HG03039 (cell line): ENCODE data around the gene FASLG.
A peak's percentile ranks its signal among the peaks of the same experiment; 100 is the strongest.

Source experiments
- ATAC-seq: cut with Tn5 transposase; IDR thresholded peaks from one replicate; pipeline ENCODE4 v1.9.1; 2021; ENCODE audit warnings: mild to moderate bottlenecking, moderate library complexity; ENCODE audit not compliant: unreplicated experiment

Gene FASLG

DNA sequence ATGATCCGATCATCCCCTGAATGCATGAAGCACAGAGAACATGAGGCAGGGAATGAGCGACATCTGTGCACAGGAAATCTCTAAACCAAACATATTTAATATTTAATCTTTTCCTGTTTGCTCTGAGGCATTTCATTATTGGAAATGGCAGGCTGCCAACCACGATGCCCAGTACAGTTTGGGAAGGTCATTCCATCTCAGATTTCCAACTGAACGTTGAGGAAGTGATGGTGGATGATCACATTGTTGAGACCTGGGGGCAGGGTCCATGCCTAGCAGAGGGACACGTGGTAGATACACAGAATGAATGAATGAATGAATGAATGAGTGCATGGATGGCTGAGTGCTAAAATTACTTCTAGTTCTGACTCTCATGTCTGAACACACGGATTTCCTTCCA, 15.9 kb upstream of the FASLG start:
- ATAC-seq, result no peak

DNA sequence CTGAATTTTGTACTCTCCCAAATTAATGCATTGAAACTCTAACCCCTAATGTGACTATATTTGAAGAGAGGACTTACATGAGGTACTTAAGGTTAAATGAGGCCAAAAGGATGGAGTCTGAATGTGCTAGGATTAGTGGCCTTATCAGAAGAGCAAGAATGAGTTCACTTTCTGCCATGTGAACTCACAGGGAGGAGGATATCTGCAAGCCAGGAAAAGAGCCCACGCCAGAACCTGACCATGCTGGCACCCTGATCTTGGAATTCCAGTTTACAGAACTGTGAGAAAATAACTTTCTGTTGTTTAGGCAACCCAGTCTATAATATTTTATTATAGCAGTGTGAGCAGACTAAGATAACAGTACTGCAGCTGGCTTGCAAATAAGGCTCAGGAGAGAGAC, 12.2 kb upstream of the FASLG start:
- no peak for ATAC-seq

DNA sequence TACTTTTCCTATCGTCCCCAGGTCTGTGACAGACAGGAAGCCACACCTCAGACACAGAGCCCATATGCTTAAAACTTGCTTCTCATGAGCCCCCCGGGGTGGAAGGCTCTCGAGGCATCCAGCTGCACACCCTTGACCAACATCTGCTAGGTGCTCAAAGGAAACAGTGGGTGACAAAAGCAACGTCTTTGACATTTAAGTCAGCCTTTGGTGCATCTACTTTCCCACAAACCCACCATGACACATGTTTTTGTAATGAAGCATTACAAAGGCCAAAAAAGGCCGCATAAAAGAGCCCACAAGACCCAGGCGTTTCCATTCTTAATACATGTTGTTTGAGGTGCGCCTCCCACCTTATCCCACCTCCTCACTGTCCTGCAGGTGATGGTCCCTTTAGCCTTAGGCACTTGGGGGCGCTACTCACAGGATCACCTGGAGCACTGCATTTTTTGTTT, 11.8 kb upstream of the FASLG start:
- ATAC-seq, result no peak

DNA sequence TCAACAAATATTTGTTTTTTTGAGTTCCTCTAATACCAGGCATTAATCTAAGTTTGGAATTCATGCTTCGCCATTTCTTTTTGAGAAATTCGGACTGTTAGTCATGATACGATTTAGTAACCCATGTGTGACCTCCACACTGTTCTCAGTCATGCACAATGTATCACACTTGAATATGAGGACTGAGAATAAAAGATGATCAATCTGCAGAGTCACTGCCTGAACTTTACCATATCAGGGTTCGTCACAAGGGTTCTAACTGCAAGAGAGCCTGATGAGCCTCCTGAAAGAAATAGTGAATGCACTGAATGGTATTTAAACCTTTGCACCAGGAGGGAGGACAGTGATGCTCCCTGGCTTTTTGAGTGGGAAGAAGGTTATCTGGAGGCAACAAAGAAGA, 10.9 kb upstream of the FASLG start:
- ATAC-seq, result no peak

DNA sequence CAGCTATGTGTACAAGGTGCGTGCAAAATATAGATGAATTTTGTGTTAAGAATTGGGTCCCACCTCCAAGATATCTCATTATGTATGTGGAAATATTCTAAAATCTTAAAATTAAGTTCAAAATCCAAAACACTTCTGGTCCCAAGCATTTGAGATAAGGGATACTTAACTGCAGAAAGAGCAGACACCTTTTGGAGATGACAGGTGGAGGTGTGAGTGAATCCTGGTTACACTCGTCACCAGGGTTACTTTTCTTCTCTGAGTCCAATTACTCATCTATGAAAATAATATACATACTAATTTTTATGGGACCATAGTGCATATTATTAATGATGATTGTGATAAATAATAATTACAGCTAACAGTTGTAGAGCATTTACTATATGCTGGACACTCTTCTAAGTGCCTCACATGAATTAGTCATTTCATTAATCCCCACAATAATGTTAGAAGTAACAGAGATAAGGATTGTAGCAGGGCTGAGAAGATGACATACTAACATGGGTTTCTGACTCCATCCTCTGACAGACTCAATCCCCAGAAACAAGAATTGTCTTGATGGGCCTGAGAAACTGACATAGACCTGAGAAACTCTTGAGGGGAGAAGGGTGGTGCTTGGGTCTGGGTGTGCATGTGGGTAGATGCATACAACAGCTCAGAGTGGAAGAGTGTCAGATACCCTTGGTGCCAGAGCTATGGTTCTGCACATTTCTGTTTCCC, 8.3 kb upstream of the FASLG start:
- no peak for ATAC-seq

DNA sequence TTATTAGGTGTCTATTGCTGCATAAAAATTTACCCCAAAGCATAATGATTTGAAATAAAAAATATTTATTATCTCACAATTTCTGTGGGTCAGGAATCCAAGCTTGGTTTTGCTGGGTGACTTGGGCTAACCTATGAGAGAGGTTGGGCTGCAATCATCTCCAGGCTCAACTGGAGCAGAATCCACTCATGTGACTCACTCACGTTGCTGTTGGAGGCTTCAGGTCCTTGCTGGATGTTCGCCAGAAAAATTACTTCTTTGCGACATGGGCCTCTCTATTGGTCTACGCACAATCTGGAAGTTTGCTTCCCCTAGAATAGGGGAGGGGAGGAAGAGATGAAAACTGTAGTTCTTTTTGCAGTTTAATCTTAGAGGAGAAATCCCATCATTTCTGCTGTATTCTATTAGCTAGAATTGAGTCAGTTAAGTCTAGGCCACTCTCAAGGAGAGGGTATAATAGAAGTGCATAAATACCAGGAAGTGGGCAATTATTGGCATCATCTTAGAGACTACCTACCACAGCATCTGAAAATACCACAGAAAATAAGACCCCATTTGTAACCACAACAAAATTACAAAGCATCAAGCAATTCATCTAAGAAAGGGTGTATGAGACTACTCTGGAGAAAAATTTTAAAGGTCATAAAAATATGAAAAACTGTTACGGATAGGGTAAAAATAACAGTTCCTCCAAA, 5.7 kb upstream of the FASLG start:
- ATAC-seq, result no peak

DNA sequence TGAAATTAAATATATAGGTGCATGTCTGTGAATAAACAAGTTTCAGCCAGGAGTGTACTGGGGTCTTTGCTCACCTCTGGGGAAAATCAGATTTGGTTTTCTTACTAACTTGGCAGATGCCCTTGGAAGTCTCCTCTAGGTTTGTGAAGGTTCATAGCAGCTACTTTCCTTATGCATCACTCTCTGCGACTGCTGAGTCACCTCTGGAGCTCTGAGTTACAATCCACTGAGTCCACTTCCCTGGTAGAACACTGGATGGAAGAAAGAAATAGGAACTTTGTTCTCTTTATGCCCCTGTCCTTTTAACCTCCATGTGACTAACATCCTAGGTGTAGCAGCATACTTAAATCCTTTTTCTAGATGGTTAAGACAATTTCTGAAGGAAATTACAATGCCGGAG, 4.4 kb upstream of the FASLG start:
- no peak for ATAC-seq

DNA sequence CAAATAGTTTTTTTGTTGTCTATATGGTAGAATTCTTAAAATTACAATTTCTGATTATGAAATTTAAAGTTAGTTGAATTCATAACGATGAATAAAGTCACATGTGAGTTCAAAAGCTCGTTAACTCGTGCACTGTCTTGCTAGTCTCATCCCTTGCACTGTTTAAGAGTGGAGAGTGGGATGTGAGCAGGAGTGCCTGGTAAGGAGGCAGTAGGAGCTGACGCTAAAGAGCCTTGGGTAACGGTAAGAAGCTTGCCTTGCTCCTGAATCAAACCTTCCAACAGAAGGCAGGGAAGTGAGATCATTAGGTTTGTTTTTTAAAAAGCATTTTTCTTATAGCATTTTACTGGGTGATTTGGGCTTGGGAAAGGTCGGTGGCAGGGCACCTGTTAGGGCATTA, 2.3 kb upstream of the FASLG start:
- no peak for ATAC-seq

DNA sequence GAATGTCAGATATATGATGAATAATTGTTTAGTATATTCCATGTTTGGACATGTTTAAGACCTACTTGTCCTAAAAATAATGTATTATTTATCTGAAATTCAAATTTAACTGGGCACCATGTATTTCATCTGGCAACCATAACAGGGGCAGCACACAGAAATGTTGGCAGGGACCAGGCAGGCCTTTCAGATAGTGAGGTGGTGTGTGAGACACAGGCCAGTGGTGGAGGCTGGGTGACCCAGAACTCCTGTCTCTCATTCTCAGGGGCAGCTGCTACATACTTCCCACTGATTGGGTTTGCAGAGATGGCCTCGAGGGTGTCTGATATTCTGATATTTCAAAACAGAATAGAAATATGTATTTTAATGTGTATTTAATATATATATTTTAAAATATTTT, 1.3 kb upstream of the FASLG start:
- no peak for ATAC-seq

DNA sequence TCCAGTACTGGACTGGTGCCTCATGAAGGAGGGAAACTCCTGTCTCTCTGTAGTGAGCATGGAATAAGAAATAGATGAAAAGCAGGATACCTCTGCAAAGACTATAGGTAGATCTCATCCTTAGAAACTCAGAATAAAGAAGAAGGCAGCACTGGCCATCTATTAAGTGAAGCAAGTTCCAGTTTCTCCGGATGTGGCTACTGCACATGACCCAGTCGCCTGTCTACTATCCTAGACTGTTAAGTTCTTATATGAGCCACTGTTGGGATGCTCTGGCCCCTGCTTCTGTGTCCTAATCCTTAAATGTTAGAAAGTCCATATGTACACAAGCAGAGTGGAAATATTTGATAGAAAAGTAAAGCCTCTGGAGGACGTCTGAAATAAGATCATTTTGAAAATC, 2.2 kb downstream of the FASLG start:
- ATAC-seq, result no peak

DNA sequence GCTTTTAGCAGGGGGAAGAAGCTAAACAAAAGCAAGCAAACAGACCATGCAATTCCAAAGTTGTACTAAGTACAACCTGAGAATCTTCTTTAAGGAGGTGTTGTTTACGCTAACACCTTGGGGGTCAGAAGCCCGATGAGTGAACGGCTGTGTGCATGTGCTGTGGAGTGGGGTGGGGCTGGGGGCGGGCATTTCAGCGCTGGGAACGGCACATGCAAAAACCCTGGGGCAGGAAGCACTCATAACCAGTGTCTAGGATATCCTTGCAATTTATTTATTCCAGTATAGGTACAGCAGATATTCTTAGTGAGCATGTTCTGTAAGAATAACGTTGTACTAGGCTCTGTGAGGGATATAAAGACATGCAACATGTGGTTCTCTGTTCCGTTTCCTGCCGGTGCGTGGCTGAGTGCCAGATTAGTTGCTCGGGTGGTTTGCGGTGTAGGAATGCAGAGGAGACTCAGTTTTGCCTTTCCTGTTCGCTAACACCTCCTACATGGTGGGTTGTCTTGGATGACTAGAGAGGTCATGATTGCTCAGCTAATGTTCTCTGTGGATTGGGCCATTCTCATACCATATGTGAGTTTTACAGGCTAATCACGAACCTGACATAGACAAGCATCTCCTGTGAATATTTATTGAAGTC, 3.7 kb downstream of the FASLG start:
- ATAC-seq, result peak; percentile 75

DNA sequence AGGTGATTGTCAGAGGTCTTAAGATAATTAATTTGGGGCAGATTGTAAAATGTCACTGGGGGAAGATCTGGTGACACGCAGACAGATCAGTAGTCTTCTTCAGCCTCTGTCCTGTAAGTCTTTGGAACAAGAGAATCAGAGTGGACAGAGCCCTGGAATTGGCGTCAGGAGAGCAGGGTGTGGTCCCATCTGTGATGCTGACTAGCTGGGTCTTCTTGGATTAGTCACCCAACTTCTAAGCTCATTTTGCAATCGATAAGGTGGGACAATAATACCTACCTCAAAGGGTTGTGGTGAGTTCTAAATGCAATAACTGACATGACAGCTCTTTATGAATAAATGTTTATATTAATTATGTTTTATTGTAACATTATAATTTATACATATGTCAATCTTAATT, 4.8 kb downstream of the FASLG start:
- no peak for ATAC-seq

DNA sequence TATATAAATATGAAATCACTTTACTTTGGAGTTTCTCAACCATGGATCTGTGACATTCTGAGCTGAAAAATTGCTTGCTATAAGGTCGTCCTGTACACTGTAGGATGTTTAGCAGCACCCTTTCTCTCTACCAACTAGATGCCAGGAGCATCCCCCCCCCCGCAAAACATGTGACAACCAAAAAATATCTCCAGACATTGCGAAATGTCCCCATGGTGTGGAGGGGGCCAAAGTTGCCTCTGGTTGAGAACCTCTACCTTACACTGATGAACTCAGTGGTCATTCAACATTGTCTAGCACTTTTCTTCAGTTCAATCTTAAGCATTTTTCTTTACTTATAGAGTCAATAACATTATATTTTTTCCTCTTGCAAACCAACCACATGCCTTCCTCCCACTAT, 9.2 kb downstream of the FASLG start:
- no peak for ATAC-seq

DNA sequence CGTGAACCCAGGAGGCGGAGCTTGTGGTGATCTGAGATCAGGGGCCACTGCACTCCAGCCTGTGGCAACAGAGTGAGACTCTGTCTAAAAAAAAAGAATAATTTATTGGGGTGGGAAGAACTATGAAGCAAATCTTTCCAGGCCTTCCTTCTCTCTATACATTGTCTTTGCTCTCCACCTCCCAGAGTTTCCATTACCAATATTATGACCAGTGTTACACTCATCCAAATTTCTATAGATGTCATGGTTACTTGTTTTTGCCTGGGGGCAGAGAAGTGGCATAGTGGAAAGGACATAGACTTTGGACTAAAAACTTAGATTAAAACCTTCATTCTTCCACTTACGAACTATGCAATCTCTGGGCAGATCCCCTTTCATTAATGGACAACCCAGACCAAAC, 10.1 kb downstream of the FASLG start:
- no peak for ATAC-seq

DNA sequence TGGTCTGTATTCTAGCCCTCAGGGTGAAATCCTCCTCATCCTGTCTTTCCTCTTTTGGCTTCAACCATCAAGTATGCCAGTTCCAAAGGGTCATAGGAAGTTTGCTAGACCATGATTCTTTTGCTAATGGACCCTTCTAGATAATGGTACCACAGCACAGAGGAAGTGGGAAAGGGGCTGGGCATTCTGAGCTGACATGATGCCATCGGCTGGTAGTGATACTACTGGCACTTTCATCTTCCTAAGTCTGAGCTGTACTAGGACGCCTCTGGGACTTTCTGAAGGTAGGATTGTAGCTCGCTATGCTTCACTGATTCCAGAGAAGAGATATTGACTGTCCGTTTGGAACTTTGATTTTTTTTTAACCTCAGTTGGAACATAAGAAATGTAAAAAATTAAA, 11.4 kb downstream of the FASLG start:
- ATAC-seq, result no peak

DNA sequence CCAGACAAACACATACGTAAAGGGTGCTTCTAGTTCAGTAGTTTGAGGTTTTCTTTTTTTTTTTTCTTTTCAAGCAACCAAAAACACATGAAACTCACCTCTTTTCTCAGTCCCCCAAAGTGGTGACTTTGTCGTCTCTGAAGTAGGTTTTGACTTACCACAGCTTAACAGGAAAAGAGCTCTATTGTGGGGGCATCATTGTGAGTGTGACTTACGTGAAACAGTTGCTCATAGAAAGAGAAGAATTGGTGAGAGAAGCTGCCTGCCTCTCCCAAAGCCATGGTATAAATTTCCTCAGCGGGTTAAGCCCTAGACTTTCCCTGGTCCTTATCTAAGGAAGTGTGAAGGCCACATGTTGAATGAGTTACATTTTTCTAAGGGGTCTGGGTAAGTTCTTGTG, 11.9 kb downstream of the FASLG start:
- ATAC-seq, result no peak

DNA sequence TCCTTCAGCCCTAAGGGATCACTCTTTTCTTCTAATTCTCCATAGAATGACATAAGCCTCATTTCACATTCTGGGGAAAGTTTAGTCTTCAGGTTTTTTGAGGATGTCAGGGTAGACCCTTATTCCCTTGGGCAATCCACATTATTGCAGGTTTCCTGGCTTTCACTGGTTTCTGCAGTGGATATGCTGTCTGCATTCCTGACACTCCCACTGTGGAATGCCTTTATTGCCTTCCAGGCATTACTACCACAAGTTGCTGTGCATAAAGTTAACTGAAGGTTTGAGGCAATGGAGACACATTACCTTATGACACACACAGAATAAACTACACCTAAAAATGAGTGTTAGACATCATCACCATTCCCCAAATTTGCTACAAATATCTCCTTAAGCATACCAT, 12.7 kb downstream of the FASLG start:
- ATAC-seq, result no peak

DNA sequence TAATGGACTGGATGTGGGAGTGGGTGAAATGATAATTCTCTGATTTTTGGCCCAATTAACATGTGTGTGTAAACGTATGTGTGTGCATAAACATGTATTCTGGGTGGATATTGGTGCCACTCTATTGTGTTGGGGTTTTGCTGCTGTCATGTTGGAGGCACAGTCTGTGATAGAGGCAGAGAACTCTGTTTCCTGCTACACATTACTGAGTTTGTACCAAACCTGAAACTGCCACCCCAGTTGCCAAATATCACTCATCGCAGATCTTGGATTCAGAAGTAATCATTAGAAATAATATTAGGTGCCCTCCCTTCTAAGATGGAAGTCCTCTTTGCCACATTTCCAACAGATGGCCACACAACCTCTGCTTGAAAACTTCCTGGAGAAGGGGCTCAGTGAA, 13.8 kb downstream of the FASLG start:
- no peak for ATAC-seq

DNA sequence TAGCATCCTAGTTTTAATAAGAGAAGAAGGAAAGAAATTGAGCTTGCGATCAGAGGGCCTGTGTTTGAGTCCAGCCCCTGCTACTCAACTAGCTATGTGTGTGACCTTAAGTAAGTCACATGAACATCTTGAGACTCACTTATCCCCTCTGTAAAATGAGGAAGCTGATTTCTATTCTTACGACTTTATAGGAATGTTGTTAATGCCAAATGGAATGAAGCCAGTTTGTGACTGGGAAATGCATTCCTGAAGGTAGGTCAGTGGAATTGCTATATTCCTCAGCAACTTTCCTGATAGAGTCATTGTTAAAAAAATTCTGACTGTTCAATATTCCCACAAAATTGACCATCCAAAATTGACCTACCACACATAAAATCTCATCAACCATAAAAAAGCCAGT, 14.9 kb downstream of the FASLG start:
- no peak for ATAC-seq

DNA sequence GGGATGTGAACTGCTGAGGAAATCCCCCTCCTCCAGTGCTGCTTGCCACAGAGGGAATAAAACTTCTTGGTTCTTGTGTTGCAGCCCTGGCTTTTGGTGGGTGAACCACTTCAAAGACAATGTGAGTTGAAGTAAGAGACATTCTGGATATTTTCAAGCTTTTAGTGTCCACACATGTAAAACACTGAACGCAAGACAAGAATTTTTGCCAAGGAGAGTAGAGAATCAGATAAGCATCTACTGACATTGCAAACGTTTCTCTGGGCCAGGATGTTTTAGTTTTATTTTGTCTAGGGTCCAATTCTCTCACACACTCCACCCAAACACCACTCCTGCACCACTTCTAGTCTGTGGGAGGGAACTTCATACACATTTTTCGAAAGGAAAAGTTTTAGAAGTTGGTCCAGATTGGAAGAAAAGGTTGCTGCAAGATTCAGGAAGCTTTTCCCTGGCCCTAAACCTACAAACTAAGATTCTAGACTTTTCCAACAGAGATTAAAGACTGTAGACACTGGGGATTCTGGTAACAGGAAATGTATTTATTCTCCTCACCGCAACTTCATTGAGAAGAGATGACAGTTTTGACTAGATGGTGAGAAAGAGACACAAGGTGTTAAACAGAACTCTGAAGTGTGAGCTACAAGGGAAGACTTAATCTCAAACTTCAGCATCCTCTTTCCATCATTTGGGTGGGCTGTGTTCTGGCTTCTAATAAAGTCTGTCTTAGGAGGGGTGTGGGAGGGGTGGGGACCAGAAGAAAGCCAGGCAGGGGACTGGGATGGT, 16.1 kb downstream of the FASLG start:
- no peak for ATAC-seq

DNA sequence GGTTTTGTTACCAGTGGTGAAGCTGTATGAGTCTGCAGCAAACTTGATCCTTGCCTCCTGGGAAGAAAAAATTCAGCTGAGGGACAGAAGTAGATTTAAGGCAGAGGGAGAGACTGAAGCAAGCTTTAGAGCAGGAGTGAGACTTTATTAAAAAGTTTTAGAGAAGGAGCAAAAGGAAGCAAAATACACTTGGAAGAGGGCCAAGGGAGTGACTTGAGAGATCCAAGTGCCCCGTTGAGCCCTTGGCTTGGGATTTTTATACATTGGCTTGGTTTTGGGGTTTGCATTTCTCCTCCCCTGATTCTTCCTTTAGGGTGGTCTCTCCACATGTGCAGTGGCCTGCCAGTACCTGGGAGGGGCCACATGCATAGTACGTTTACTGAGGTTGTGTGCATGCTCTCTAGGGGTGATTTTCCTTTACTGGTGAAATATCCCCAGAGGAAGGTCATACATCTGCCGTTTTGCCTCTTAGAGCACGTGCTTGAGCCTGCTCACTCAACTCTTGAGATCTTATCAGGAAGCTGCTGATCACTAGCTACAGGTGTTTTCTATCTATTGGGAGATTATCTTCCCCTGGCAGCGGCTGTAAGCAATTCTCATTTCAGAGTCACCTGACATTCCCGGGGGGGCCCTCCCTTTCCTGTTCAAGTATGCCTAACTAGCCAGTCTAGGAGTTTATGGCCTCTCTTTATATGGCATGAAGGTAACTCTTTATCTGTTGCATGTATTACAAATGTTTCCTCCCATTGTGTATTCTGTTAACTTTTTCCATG, 20.3 kb downstream of the FASLG start:
- ATAC-seq, result no peak
